Measurements from ENCODE around the gene RUNDC1. TPM values are rescaled to one million over a fixed set of nuclear protein-coding genes. Genes with fewer than 3 reads are reported as not detected.

Gene RUNDC1
- total RNA-seq, 6 experiments from 2014 or later, result 3.6 to 5.1 (median 4.6) TPM

GRCh38 chr17:43003542-43004172 lies 23.3 kb downstream of the RUNDC1 start:
- Histone ChIP-seq H3K4me1 (peaks cover 0 to 20% (median 5%) of the 10 kb centered on the region in 4 donors), H3K9me3 (no peaks in the 10 kb centered on the region), H3K27ac (no peak overlapping the region), H3K36me3 (peaks cover 0 to 43% (median 11%) of the 10 kb centered on the region in 4 donors), H3K27me3 (no peaks in the 10 kb centered on the region), H3K4me3 (no peak overlapping the region)
- DNase-seq (peak in 1 of 3 donors; percentile 51), ATAC-seq (peak in 3 of 4 donors; percentile 5 to 35 (median 27))
- TF ChIP-seq POLR2A (IDR thresholded peaks at IDR 0.05), result no peak
- TF ChIP-seq, protein P1, sequence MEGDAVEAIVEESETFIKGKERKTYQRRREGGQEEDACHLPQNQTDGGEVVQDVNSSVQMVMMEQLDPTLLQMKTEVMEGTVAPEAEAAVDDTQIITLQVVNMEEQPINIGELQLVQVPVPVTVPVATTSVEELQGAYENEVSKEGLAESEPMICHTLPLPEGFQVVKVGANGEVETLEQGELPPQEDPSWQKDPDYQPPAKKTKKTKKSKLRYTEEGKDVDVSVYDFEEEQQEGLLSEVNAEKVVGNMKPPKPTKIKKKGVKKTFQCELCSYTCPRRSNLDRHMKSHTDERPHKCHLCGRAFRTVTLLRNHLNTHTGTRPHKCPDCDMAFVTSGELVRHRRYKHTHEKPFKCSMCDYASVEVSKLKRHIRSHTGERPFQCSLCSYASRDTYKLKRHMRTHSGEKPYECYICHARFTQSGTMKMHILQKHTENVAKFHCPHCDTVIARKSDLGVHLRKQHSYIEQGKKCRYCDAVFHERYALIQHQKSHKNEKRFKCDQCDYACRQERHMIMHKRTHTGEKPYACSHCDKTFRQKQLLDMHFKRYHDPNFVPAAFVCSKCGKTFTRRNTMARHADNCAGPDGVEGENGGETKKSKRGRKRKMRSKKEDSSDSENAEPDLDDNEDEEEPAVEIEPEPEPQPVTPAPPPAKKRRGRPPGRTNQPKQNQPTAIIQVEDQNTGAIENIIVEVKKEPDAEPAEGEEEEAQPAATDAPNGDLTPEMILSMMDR (IDR thresholded peaks at IDR 0.05), result no peak
- intact Hi-C loops (cut with DNase I), result no loop called here
- 64% methylated on average over 4 of the region's 5 CpGs for WGBS (ENCODE audit: insufficient coverage, low coverage, low lambda C conversion rate, missing lambda C conversion rate)

DNA sequence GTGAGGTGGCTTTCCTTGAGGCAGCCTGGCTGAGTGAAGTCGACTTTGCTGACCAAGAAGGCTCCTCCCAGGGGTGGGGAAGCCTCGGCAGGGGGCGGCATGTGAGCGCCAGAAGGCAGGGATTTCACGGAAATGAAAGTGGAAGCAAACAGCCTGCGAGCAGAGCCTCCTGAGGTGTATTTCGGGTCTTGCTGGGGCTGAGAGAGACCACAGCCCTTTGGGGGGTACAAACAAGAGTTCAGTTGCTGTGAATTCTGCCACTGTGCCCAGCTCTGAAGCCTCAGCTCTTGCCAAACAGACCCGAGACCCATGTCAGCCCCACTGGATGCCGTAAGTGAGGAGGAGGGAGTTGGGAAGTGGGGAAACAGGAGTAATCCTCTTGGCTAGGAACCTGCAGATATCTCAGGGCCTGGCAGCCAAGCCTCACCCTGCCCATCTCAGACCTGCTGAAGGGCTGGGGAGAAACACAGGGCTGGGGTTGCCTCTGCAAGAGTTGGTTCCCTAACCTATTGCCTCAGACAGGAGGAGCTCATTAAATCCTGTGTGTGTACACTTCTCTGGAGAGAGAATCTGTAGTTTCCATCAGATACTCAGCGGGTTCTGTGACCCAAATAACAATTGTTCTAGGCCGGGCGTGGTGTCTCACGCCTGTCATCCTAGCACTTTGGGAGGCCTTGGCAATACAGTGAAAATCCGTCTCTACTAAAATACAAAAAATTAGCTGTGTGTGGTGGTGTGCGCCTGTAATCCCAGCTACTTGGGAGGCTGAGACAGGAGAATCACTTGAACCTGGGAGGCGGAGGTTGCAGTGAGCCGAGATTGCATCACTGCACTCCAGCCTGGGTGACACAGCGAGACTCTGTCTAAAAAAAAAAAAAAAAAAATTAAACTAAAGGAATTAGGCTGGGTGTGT lies 26.5 kb downstream of the RUNDC1 start, which contains the start of gene IFI35:
Gene IFI35 (plus strand): TSS at position 146 of the 913 bp plus-strand sequence. CDS start 164 bp downstream, at position 310.
- peaks cover 0 to 21% (median 5%) of the 10 kb centered on the region in 4 donors for H3K36me3 ChIP-seq
- 11% methylated on average over 17 of the region's 18 CpGs for WGBS (ENCODE audit: insufficient coverage, low coverage, low lambda C conversion rate, missing lambda C conversion rate)
- peaks cover 0 to 18% (median 4%) of the 10 kb centered on the region in 4 donors for H3K4me1 ChIP-seq
- H3K4me3 ChIP-seq, result peak within 1 kb of the TSS; percentile 68 to 78 (median 73)
- DNase-seq (peak; percentile 87 to 90 (median 88)), ATAC-seq (peak; percentile 88 to 96 (median 93))
- peak within 1 kb of the TSS; percentile 75 to 97 (median 94) for H3K27ac ChIP-seq
- H3K27me3 ChIP-seq, result no peaks in the 10 kb centered on the region
- H3K9me3 ChIP-seq, result no peaks in the 10 kb centered on the region
- TF ChIP-seq, protein P1 (IDR thresholded peaks at IDR 0.05), result peak; percentile 21 to 65 (median 56)
- peak; percentile 57 for TF ChIP-seq POLR2A (IDR thresholded peaks at IDR 0.05)
- intact Hi-C loops (cut with DNase I), result no loop called here

GRCh38 chr17:43010667-43011308 lies 30.4 kb downstream of the RUNDC1 start:
- peak overlapping the region in 1 of 3 donors; percentile 64 for H3K27ac ChIP-seq
- peaks cover 0 to 18% (median 4%) of the 10 kb centered on the region in 4 donors for H3K4me1 ChIP-seq

More at GRCh38 chr17:43010667-43011308, 30.4 kb downstream of the RUNDC1 start:
- no peak for TF ChIP-seq POLR2A (IDR thresholded peaks at IDR 0.05)
- TF ChIP-seq, protein P1 (IDR thresholded peaks at IDR 0.05), result no peak
- WGBS (ENCODE audit: insufficient coverage, low coverage, low lambda C conversion rate, missing lambda C conversion rate), result 35% methylated on average over 3 of the region's 5 CpGs
- ATAC-seq, result peak; percentile 6 to 66 (median 48)
- Histone ChIP-seq H3K27me3 (no peaks in the 10 kb centered on the region), H3K36me3 (peaks cover 0 to 11% (median 4%) of the 10 kb centered on the region in 4 donors), H3K9me3 (no peaks in the 10 kb centered on the region), H3K4me3 (no peak overlapping the region)
- intact Hi-C loops (cut with DNase I), result loop anchor here in 1 of 2 donors (10.0 kb wide), 1 partner anchor 214 kb away; the partner anchor contains the start of gene CCDC200
- DNase-seq, result peak in 1 of 3 donors; percentile 25

All from right lobe of liver (tissue), 6 donors.